A549 (cell line): ENCODE measurements around the gene MAST3.

ENCODE experiments used
- BHLHE40 ChIP-seq: IDR thresholded peaks from 2 replicates; pipeline ENCODE4 v1.6.1; 2012; ENCODE audit warnings: low read depth, low read length, inconsistent platforms
- TF ChIP-seq, protein P1 (sequence below): fragments of 200-600 bp; sonication (generic); IDR thresholded peaks from 2 replicates; pipeline ENCODE4 v1.6.1; 2016; ENCODE audit warnings: antibody characterized with exemption, mild to moderate bottlenecking, moderate library complexity

DNA sequence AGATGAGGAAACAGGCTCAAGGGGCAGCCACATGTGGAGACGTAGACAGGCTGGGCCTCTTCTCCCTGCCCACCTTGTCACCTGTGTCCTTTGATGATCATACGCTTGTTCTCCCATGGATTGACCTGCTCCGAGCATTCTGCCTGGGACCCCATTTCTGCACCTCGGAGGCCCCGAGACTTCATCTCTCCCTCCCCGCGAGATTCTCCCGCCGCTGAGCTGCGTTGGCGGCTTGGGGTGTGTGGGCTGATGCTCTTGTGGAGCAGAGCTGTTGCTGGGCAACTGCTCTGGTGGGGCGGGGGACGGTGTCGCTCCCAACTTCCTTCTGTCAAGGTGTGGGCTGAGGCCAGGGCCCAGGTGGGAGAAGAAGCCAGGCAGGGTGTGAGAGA is 22.1 kb downstream of the MAST3 start:
- TF ChIP-seq BHLHE40, result no peak
- TF ChIP-seq, protein P1, sequence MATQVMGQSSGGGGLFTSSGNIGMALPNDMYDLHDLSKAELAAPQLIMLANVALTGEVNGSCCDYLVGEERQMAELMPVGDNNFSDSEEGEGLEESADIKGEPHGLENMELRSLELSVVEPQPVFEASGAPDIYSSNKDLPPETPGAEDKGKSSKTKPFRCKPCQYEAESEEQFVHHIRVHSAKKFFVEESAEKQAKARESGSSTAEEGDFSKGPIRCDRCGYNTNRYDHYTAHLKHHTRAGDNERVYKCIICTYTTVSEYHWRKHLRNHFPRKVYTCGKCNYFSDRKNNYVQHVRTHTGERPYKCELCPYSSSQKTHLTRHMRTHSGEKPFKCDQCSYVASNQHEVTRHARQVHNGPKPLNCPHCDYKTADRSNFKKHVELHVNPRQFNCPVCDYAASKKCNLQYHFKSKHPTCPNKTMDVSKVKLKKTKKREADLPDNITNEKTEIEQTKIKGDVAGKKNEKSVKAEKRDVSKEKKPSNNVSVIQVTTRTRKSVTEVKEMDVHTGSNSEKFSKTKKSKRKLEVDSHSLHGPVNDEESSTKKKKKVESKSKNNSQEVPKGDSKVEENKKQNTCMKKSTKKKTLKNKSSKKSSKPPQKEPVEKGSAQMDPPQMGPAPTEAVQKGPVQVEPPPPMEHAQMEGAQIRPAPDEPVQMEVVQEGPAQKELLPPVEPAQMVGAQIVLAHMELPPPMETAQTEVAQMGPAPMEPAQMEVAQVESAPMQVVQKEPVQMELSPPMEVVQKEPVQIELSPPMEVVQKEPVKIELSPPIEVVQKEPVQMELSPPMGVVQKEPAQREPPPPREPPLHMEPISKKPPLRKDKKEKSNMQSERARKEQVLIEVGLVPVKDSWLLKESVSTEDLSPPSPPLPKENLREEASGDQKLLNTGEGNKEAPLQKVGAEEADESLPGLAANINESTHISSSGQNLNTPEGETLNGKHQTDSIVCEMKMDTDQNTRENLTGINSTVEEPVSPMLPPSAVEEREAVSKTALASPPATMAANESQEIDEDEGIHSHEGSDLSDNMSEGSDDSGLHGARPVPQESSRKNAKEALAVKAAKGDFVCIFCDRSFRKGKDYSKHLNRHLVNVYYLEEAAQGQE, result no peak
